ENCODE data around the gene CTBP2.
A peak's percentile ranks its signal among the peaks of the same experiment; 100 is the strongest.

CTBP2 gene

DNA sequence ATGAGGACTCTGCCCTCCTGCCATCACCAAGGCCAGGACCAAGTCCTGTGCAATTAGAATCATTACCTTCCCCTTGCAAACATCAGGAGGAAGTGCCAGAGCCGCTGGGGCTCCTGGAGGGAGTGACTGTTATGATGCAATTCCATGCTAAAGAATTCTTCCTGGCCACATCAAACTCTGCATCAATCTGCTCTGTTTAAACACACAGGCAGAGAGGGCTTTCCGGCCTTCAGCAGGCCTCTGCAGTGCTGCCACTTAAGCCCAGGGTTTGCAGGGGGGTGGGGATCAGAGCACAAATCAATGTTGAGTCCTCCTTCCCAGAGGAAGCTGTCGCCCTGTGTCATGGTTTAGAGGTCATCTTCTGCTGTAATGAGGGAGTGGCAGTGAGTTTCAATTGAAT is 58.1 kb downstream of the CTBP2 start:
- DNase-seq = peak; percentile 30

DNA sequence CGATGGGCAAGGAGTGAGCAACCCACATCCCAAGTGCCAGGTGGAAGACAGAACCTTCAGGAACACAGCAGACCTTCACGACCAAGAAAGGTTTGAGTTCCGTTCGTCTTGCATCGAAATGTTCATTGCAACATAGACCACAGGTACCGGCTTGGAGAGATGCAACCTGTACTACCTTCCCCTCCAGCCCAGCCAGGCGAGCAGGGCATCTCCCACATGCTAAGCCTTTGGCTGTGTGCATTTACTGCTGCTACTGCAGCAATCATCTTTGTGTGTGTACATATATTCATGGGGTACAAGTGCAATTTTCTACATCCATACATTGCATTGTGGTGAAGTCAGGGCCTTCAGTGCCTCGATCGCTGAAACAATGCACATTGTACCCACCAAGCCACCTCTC is 58.8 kb downstream of the CTBP2 start:
- DNase-seq = no peak

DNA sequence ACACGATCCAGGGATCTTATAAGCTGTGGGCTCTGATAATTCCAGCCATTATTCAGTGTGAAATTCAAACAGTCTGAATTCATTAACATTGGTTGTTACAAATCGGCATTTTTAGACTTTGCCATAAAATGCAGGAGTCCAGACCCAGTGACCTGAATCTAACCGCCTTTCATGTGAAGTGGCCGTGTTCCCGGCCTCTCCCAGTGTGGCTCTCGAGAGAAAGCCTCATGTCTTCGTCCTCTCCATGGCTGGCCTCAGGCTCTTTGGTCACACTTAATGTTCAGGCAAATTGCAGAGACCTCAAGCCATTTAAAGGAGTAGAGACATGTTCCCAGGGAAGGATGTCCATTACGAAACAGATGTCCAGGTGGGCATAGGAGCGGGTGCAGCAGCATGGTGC is 59.3 kb downstream of the CTBP2 start:
- no peak for DNase-seq

DNA sequence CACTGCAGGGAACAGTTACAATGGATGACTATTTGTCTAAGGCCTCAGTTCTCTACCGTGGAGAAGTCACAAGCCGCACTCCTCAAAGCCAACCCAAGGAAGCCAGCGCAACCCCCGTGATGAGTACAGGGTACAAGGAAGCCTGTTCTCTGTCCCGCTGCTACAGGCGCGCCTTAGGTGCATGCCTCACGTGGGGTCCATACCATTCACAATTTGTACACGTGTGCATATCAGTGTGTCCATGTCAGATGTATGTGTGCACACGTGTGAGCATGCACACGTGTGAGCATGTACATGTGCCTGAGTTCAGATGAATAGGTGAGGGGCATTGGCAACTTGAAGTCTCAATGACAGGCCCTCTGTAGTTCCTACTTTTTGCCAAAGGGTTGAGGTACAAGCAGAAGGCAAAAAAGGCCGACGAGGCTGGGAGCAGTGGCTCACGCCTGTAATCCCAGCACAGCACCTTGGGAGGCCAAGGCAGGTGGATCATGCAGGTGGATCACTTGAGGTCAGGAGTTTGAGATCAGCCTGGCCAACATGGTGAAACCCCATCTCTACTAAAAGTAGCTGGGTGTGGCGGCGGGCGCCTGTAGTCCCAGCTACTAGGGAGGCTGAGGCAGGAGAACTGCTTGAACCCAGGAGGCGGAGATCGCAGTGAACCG is 62.8 kb downstream of the CTBP2 start:
- DNase-seq = no peak

DNA sequence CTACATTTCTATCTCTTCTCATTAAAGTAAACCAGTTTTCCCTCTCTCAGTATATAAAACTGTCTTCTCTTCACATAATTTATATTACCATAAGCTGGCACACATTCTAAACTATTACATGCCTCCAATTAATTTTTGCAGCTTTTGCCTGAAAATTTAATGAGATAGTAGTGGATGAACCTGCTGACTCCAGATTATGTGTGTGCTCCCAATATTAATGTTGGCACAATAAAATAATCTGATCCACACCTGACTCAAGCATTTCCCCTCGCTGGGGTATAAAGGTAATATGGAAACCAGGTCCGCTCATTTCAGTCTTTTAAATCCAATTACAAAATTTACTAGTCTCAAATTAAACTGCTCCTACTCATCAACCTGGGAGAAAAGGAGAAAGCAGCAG is 63.4 kb downstream of the CTBP2 start:
- DNase-seq = no peak

DNA sequence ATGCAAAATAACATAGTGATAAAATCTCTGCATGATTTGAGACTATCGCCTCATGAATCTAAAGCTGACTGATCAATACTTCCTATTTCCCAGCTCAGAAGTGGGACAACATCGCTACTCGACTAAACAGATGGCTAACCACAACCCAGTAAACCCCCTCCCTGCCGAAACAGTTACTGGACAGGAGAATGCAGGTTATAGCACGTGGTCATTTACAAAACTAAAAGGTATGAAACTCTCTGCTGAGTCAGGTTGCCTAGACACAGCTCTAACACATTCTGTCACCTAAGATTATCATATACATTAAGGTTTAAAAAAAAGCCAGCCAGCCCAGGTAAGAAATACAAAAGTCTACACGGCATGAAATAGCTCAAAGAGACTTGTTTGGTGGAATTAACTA is 64.0 kb downstream of the CTBP2 start:
- DNase-seq = no peak

DNA sequence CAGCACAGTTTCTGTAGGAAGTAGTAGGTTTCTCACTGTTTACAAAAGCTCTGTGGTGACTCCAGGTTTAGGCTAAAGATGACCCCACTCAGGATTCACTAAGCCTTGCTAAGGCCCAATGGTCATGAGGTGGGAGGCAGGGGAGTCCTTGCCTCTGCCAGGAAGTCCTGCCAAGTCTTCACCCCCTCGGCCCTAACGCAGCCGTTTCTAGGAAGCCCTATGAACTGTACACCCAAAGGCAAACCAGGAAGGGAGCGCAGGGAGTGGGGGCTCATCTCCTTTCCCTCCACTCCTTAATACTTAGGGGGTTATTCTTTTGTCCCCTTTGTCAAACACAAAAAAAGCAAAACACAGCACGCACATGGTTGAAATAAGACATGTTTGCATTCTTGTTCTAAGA is 64.6 kb downstream of the CTBP2 start:
- no peak for DNase-seq

DNA sequence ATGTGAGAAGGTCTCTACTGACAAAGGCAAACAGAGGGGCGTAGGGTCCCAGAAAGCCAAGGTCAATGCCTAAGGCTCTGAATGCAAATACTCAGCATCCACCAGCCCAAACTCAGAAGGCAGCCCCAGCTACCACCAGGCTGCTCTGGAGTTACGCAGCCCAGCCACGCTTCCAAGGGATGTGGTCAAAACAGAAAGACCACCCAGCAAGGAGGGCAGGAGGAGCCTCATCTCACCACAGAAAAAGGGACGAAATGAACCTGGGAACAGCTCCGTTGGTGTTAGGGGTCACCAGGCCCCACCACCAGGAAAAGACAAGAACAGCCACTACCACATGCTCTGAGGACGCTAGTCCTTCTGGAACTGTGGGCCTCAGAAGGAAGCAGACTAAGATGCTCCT is 65.1 kb downstream of the CTBP2 start:
- DNase-seq = no peak

DNA sequence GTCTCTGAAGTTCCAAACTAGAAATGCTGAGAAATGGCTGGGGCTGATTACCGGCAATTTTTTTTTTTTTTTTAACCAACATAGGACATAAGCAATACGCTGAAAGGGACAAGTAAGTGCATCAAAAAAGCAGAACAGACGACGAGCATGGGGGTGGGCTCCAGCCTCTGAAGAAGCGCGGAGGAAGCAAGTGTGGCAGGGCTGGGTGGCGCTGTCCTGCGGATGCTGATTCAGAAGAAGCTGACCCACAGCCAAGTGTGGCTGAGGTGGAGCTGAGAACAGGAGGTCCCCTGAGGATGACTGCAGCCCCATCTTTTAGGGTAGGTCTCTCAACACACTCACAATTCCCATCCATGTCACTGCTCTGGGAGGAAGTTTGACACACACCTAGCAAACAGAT is 65.6 kb downstream of the CTBP2 start:
- DNase-seq = no peak

DNA sequence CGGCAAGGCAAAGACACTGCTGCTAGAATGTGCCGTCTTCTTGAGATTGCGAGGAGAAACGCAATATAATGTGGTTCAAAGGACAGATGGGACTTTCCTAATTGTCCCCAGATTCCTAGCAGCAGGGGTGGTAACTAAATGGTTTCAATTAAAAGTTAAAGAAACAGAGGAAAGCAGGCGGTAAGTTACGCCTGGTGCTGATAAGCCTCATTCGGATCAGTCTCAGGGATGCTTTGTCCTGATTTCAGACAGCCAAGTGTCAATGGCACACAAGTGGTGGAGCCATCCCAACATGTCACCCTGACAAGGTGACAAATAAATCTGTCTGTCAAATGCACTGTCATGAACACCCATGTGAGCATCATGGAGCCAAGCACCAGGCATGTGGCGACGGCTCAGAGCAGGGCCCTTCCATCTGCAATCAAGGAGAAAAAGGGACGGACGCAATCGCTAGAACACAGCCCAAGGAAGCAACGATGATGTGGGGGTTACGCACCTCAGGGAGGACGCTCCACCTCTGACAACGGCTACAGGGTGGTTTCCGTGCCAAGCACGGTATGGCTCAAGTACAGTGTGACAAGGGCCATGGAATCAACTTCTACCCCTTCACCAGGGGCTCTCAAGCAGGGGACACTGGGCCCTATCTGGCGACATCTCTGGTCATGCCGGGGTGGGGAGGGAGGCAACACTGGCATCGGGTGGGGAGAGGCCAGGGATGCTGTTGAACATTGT is 66.2 kb downstream of the CTBP2 start:
- DNase-seq = no peak

DNA sequence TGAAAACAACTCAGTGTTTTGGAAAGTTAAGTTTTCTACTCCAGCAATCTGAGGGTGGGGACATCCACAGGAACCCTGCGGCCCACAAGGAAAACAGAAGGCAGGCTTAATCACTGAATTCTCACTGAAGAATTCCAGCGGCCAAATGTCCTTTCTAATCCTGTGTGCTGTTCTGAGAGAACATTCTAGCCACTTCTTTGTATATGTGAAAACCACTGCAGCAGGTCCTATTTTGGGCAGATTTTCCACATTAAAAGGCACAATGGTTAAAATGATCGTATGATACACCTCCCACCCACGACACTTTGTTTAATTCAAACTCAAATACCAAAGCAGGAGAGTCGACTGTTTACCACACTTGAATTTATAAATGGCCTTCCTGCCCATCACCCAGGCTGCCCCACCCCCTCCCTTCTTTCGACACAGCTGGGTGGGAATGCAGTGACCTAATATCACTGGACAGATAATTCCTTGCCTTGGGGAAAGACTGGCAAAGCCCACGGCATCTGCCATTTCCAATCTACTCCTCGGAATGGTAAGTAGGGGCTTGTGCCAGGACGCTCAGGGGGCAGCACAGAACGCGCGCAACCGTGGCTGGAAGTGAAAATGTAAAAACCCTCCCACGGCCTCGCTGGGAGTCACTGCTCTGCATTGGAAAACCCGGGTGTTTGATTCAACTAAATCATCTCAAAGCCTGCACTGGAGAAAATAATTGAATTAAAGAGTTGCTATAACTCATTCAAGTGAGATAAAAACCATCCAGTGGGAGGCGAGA is 67.0 kb downstream of the CTBP2 start:
- no peak for DNase-seq

DNA sequence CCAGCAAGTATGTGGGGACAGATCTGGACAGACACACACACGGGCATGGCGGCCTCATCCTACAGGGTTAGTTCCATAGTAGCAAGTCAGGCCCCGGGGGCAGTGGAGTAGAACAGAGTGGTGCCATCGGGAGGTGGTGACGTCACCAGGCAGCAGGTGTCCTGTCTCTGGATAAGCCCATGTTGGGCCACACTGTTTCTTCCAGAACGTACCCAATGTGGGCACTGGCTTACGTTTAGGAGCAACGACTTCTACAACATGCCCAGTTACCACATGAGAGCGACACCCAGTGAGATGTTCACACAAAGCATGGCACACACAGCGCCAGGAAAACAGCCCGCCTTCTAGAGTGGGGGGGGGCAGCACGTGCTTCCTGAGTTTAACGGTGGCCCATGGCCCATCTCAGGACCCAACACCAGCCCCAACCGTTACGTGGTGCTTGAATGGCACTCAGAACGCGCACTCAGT is 67.8 kb downstream of the CTBP2 start:
- DNase-seq = no peak

DNA sequence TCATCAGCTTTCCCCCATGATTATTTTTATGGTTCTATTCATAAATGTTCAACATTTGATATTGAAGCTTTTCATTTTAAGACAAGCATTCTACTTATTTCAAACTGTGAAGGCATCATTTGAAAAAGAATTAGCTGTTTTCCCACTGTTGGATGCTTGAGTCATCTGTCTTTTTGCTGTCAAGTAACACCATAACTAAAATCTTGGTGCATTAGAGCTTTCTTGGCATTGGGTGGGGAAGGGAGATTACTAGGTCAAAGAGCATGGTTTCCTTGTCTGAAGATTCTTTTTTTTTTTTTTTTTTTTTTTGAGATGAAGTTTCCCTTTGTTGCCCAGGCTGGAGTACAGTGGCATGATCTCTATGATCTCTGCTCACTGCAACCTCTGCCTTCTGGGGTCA is 68.5 kb downstream of the CTBP2 start:
- no peak for DNase-seq

DNA sequence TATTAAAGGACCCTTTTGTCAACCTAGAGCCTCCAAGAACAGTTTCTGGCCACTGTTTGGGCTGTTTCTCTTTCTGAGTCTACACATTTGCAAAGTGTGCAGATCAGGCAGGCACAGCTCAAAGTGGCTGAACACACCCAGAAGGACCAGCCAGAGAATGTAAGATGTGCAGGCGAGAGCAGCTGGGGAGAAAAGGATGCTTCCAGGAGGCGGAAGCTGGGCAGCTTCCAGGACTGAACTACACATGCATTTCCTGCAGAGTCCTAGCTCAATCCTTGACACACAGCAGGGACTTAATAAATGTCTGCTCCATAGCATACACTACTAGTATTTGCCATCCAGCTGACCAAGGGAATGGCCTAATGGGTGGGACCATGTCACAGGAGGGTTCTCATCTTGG is 70.9 kb downstream of the CTBP2 start:
- DNase-seq = no peak

DNA sequence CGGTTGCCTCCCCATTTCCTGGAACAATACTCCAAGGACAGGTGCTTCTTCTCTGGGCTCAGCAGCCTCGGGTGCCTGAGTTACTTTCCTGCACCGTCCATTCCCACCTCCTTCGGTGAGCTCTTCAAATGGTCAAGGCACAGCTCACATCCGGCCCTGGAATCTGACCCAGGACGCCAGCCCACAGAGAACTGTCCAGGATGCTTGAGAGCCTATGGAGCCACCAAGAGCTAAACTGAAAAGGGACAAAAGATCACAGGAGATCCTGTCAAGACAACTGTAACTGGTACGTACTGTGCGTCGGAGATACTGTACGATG is 72.5 kb downstream of the CTBP2 start:
- no peak for DNase-seq

DNA sequence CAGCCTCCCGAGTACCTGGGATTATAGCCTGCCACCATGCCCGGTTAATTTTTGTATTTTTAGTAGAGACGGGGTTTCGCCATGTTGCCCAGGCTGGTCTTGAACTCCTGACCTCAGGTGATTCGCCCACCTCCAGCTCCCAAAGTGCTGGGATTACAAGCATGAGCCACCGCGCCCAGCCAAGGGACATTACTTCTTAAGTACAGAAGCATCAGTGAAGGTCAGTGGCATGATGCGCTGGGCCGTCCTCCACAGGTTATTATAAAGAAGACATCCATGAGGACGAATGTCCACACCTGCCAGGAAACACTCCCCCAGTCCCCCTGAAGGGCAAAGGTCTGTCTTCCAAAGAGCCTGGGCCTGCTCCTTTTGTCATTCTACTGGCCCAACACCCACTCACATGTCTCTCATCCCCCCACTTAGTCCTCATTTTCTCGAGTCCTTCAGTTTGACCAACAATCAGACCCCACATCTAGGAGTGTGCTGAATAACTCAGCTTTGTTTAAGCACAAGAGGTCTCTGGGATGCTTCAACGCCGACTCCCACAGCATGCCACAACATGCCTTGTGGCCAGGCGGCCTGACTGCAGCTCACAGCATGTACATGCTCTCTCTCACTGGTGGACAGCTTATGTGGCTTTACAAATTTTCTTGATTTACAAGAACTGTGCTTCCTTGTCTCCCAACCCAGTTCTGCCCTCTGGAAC is 73.0 kb downstream of the CTBP2 start:
- no peak for DNase-seq

DNA sequence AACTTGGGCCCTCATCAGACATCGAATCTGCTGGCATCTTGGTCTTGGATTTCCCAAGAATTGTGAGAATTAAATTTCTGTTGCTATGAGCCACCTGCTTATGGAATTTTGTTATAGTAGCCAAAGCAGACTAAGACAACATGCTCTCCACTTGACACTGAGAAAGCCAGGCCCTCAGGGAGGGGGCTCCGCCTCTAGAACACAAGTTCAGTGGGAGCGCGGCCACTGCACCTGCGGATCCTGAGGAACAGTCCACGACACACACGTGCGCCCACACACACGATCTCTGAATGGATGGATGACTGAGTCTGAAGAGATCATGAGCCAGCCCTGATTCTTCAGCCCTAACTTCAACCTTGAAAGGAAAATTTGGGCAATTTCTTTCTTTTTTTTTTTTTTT is 73.7 kb downstream of the CTBP2 start:
- DNase-seq = no peak

DNA sequence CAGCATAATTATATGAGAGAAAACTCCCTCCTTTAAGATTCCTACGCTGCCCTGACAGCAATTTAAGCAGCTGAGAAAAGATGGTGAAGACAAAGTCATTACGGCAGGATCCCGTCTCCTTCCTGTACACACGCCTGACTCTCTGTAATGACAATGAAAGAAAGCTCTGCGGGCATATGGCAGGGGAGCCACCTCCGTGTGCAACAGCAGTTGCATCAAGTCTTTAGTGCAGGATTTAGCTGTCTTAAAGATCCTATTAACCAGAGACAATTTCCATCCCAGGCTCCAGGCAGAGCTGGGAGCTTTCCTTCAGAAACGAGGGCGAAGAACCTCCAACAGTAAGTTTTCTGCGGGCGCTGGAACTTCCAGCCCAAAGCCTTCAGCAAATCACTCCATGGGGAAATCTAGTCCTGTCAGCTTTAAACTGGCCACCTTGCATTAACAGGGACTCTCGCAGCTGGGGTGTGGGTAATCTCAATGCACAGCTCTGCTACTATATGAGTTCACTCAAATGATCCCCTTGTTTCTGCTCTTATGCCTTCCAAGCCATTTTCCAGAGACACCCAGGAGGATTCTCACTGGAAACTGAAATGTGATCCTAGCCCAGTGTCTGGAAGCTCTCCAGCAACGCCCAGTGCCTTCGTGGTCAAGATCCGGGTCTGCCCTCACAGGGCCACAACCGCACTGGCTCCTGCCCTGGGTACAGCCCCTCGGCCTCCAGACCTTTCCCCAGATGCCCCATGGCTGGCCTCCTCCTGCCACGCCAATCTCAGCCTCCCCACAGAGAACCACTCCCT is 74.9 kb downstream of the CTBP2 start:
- no peak for DNase-seq

DNA sequence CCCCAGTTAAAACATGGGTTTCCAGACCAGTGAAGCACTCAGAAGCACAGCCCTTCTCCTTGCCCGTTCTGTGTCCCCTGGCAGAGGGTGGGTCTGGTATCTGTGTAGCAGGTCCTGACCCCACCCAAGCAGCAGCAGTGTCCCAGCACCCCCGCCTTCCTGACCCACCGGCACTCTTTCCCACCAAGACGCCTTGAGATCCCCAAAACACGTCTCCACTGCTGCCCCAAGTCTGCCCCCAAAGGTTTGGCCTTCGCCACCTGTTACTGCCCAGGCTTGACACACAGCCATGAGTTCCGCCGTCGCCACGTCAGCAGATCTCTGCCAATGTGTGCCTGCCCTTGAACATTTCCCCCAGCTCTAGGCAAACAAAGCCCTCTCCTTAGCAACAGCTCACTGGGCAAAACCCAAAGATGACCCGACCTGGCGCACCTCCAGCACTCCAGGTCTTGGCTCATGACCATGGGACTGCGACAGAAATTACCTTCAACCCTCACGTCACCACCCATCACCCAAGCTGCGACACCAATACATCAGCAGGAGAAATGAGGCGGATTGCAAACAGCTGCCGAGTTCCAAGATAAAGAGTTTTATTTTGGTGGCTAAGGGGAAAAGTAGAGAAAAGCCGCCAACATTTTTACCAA is 75.6 kb downstream of the CTBP2 start:
- DNase-seq = no peak

DNA sequence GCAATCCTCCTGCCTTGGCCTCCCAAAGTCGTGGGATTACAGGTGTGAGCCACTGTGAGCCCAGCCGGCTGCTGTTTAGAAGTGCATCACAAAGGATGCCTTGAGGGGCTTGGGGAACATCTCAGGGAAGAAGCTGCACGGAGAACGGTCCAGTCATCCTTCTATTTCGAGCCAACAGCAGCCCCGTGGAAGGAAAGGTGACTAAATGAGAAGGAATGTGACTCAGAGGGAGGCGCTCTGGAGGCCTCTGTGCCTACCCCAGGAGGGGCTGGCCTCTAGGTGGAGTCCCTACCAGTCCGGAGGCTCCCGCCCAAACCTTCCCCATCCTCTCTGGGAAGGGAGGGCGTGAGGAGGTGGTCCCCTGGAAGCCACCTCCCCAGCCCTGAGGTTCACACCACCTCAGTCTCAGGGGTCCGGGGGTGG is 76.2 kb downstream of the CTBP2 start:
- DNase-seq = no peak

DNA sequence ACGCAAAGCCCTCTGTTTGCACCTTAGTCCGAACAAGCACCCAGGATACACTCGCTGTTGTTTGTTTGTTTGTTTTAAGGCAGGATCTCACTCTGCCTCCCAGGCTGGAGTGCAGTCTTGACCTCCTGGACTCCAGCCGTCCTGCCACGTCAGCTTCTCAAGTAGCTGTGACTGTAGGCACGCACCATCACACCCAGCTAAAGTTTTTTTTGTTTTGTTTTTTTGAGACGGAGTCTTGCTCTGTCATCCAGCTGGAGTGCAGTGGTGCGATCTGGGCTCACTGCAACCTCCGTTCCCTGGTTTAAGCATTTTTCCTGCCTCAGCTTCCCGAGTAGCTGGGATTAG is 76.8 kb downstream of the CTBP2 start:
- DNase-seq = no peak

DNA sequence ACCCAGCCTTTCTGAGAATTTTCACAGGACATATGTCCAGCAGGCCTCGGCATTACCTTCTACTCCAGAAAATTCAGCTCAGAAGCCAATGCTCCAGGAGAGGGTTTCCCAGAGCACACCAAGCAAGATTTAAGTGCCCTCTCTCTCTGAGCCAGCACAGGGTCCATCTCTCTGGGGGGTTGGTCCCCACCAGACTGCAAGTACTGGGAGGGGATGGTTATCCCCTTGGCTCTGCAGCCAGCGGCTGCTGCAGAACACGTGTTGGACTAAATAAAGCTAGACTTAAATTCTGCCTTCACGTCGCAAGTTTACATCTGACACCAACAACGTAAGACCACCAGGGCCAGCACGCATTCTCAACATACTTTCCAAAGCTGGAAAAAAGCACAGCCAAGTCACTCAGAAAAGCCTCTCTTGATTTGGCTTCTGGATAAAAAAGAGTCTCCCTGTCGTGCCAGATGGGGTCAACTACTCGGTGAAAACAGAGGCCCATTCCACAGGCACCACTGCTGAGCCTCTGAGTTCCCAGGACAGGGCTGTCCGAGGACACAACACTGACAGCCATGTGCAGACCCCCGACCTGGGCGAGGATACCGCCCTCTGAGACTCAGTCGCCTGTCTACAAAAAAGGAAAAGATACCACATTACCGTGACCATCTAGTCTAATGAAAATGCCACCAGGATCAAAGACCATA is 77.3 kb downstream of the CTBP2 start:
- DNase-seq = no peak

Data from NCI-H69 (cell line).